ENCODE data around the gene TRIM16.
"Not testable (repeated sequence)": the region's sequence is repeated elsewhere in the genome, so short reads cannot be mapped to it uniquely, and the experiment has no call there.

The TRIM16 gene

GRCh38 chr17:15683824-15684478, at the start of gene TRIM16:
Gene TRIM16, minus strand, starts transcription at chr17:15684311. Its CDS starts 32,702 bp downstream, at chr17:15651609.
- Histone ChIP-seq H3K9ac (ENCODE audit: low read length) (peak within 1 kb of the TSS; percentile 70), H3K4me3 (ENCODE audit: insufficient read depth, low read length, poor library complexity, severe bottlenecking) (peak within 1 kb of the TSS; percentile 66), H2AFZ (ENCODE audit: low read depth, low read length, severe bottlenecking) (peak within 1 kb of the TSS; percentile 93), H3K4me2 (ENCODE audit: low read depth, low read length, poor library complexity, severe bottlenecking) (peak within 1 kb of the TSS; percentile 55)
- not testable (repeated sequence) for H3F3A ChIP-seq (ENCODE audit: insufficient read depth); H3K9me2 ChIP-seq (replicated peaks; ENCODE audit: insufficient read depth, low read length); H3K79me2 ChIP-seq (ENCODE audit: insufficient read depth, low read length); H3K36me3 ChIP-seq (ENCODE audit: low read length); H3K27ac ChIP-seq (ENCODE audit: low read depth, low read length); H3K9me3 ChIP-seq (ENCODE audit: insufficient read depth, low read length); H3K27me3 ChIP-seq (ENCODE audit: low read length); H4K20me1 ChIP-seq (ENCODE audit: low read depth, low read length)

- not testable (repeated sequence) for H3K9me2 ChIP-seq (replicated peaks; ENCODE audit: insufficient read depth, low read length); H3F3A ChIP-seq (ENCODE audit: insufficient read depth); H3K9me3 ChIP-seq (ENCODE audit: insufficient read depth, low read length); H3K9ac ChIP-seq (ENCODE audit: low read length); H3K79me2 ChIP-seq (ENCODE audit: insufficient read depth, low read length); H3K27ac ChIP-seq (ENCODE audit: low read depth, low read length); H3K36me3 ChIP-seq (ENCODE audit: low read length); H3K27me3 ChIP-seq (ENCODE audit: low read length); H3K4me3 ChIP-seq (ENCODE audit: insufficient read depth, low read length, poor library complexity, severe bottlenecking); H3K4me2 ChIP-seq (ENCODE audit: low read depth, low read length, poor library complexity, severe bottlenecking); H2AFZ ChIP-seq (ENCODE audit: low read depth, low read length, severe bottlenecking); H4K20me1 ChIP-seq (ENCODE audit: low read depth, low read length)
Measured at GRCh38 chr17:15733174-15733789, 49.2 kb upstream of the TRIM16 start.

GRCh38 chr17:15731900-15732299, 47.8 kb upstream of the TRIM16 start, which contains the start of gene TBC1D26:
Gene TBC1D26, plus strand, starts transcription at chr17:15732283. Its CDS starts 3,066 bp downstream, at chr17:15735349.
- H3K9me2 ChIP-seq (replicated peaks; ENCODE audit: insufficient read depth, low read length); H3K27ac ChIP-seq (ENCODE audit: low read depth, low read length); H4K20me1 ChIP-seq (ENCODE audit: low read depth, low read length); H3K9me3 ChIP-seq (ENCODE audit: insufficient read depth, low read length); H3K27me3 ChIP-seq (ENCODE audit: low read length); H3K9ac ChIP-seq (ENCODE audit: low read length); H3K79me2 ChIP-seq (ENCODE audit: insufficient read depth, low read length); H3K4me3 ChIP-seq (ENCODE audit: insufficient read depth, low read length, poor library complexity, severe bottlenecking); H3K36me3 ChIP-seq (ENCODE audit: low read length); H2AFZ ChIP-seq (ENCODE audit: low read depth, low read length, severe bottlenecking); H3K4me2 ChIP-seq (ENCODE audit: low read depth, low read length, poor library complexity, severe bottlenecking); H3F3A ChIP-seq (ENCODE audit: insufficient read depth): not testable (repeated sequence)

- not testable (repeated sequence) for H3K27ac ChIP-seq (ENCODE audit: low read depth, low read length); H3K79me2 ChIP-seq (ENCODE audit: insufficient read depth, low read length); H3K4me3 ChIP-seq (ENCODE audit: insufficient read depth, low read length, poor library complexity, severe bottlenecking); H3K9ac ChIP-seq (ENCODE audit: low read length); H3K27me3 ChIP-seq (ENCODE audit: low read length); H3K36me3 ChIP-seq (ENCODE audit: low read length); H3K9me3 ChIP-seq (ENCODE audit: insufficient read depth, low read length); H3F3A ChIP-seq (ENCODE audit: insufficient read depth); H4K20me1 ChIP-seq (ENCODE audit: low read depth, low read length); H3K4me2 ChIP-seq (ENCODE audit: low read depth, low read length, poor library complexity, severe bottlenecking); H2AFZ ChIP-seq (ENCODE audit: low read depth, low read length, severe bottlenecking); H3K9me2 ChIP-seq (replicated peaks; ENCODE audit: insufficient read depth, low read length)
Measured at GRCh38 chr17:15730535-15730934, 46.4 kb upstream of the TRIM16 start.

- H3K36me3 ChIP-seq (ENCODE audit: low read length); H3K9me3 ChIP-seq (ENCODE audit: insufficient read depth, low read length); H3K4me3 ChIP-seq (ENCODE audit: insufficient read depth, low read length, poor library complexity, severe bottlenecking); H3K27me3 ChIP-seq (ENCODE audit: low read length); H3K9me2 ChIP-seq (replicated peaks; ENCODE audit: insufficient read depth, low read length); H3K27ac ChIP-seq (ENCODE audit: low read depth, low read length); H4K20me1 ChIP-seq (ENCODE audit: low read depth, low read length); H2AFZ ChIP-seq (ENCODE audit: low read depth, low read length, severe bottlenecking); H3K4me2 ChIP-seq (ENCODE audit: low read depth, low read length, poor library complexity, severe bottlenecking); H3K79me2 ChIP-seq (ENCODE audit: insufficient read depth, low read length); H3K9ac ChIP-seq (ENCODE audit: low read length); H3F3A ChIP-seq (ENCODE audit: insufficient read depth): not testable (repeated sequence)
Measured at GRCh38 chr17:15716601-15717563, 32.8 kb upstream of the TRIM16 start.

- not testable (repeated sequence) for H3K9me2 ChIP-seq (replicated peaks; ENCODE audit: insufficient read depth, low read length)
- peaks cover 12% of the 10 kb centered on the region; the same call in 1 of the 2 replicates for H3K9me3 ChIP-seq (ENCODE audit: insufficient read depth, low read length)
Measured at GRCh38 chr17:15708879-15709278, 24.8 kb upstream of the TRIM16 start.

GRCh38 chr17:15704813-15705212, 20.7 kb upstream of the TRIM16 start:
- H3F3A ChIP-seq (ENCODE audit: insufficient read depth); H3K4me2 ChIP-seq (ENCODE audit: low read depth, low read length, poor library complexity, severe bottlenecking); H3K27me3 ChIP-seq (ENCODE audit: low read length); H3K4me3 ChIP-seq (ENCODE audit: insufficient read depth, low read length, poor library complexity, severe bottlenecking); H3K9me2 ChIP-seq (replicated peaks; ENCODE audit: insufficient read depth, low read length); H3K79me2 ChIP-seq (ENCODE audit: insufficient read depth, low read length); H3K27ac ChIP-seq (ENCODE audit: low read depth, low read length); H2AFZ ChIP-seq (ENCODE audit: low read depth, low read length, severe bottlenecking); H3K9ac ChIP-seq (ENCODE audit: low read length); H4K20me1 ChIP-seq (ENCODE audit: low read depth, low read length): not testable (repeated sequence)
- Histone ChIP-seq H3K9me3 (ENCODE audit: insufficient read depth, low read length) (peaks cover 12% of the 10 kb centered on the region; the same call in 1 of the 2 replicates), H3K36me3 (ENCODE audit: low read length) (peaks cover 35% of the 10 kb centered on the region)

More at GRCh38 chr17:15708879-15709278, 24.8 kb upstream of the TRIM16 start:
- not testable (repeated sequence) for H3K27ac ChIP-seq (ENCODE audit: low read depth, low read length); H2AFZ ChIP-seq (ENCODE audit: low read depth, low read length, severe bottlenecking); H3K4me3 ChIP-seq (ENCODE audit: insufficient read depth, low read length, poor library complexity, severe bottlenecking); H3F3A ChIP-seq (ENCODE audit: insufficient read depth); H3K79me2 ChIP-seq (ENCODE audit: insufficient read depth, low read length); H4K20me1 ChIP-seq (ENCODE audit: low read depth, low read length); H3K27me3 ChIP-seq (ENCODE audit: low read length); H3K9ac ChIP-seq (ENCODE audit: low read length); H3K4me2 ChIP-seq (ENCODE audit: low read depth, low read length, poor library complexity, severe bottlenecking)
- peaks cover 39% of the 10 kb centered on the region for H3K36me3 ChIP-seq (ENCODE audit: low read length)

Data from SU-DHL-6 (cell line).